CD4-positive, alpha-beta T cell treated with Interferon gamma for 1 hour (primary cell): Measurements from ENCODE around the gene ROM1.
A peak's percentile ranks its signal among the peaks of the same experiment; 100 is the strongest.
"Not testable (repeated sequence)": the region's sequence is repeated elsewhere in the genome, so short reads cannot be mapped to it uniquely, and the experiment has no call there.

Source experiments
- DNase-seq: peaks from one replicate; pipeline ENCODE4 v3.0.0-alpha.2; 2020

Gene ROM1

GRCh38 chr11:62612366-62613290, at the start of gene ROM1, which contains the start of gene EML3:
ROM1 (plus strand) TSS chr11:62613257; CDS start chr11:62613282, 25 bp downstream.
EML3 (minus strand) TSS chr11:62612775; CDS start chr11:62612457, 318 bp downstream.
- DNase-seq: peak; percentile 90

GRCh38 chr11:62565100-62565802, 47.8 kb upstream of the ROM1 start:
- no peak for DNase-seq

GRCh38 chr11:62566247-62566646, 46.8 kb upstream of the ROM1 start:
- DNase-seq: no peak

- no peak for DNase-seq
These were observed 45.9 kb upstream of the ROM1 start for GRCh38 chr11:62567018-62567633.

GRCh38 chr11:62569611-62570010, 43.4 kb upstream of the ROM1 start:
- DNase-seq: no peak

GRCh38 chr11:62570903-62571302, 42.2 kb upstream of the ROM1 start:
- not testable (repeated sequence) for DNase-seq

GRCh38 chr11:62571493-62571892, 41.6 kb upstream of the ROM1 start:
- not testable (repeated sequence) for DNase-seq

- DNase-seq: no peak
These were observed 40.6 kb upstream of the ROM1 start for GRCh38 chr11:62572431-62572830.

GRCh38 chr11:62573006-62573591, 40.0 kb upstream of the ROM1 start:
- peak; percentile 6 for DNase-seq

GRCh38 chr11:62573592-62574362, 39.3 kb upstream of the ROM1 start, which contains the start of gene EEF1G:
EEF1G (minus strand) TSS chr11:62573891; CDS start chr11:62573842, 49 bp downstream.
- peak; percentile 99 for DNase-seq

GRCh38 chr11:62574363-62575071, 38.5 kb upstream of the ROM1 start:
- no peak for DNase-seq

GRCh38 chr11:62575156-62575555, 37.9 kb upstream of the ROM1 start:
- no peak for DNase-seq

- DNase-seq: no peak
These were observed 37.2 kb upstream of the ROM1 start for GRCh38 chr11:62575837-62576236.

GRCh38 chr11:62577046-62577714, 35.9 kb upstream of the ROM1 start:
- DNase-seq: no peak

GRCh38 chr11:62578541-62578940, 34.5 kb upstream of the ROM1 start:
- no peak for DNase-seq

- no peak for DNase-seq
These were observed 33.8 kb upstream of the ROM1 start for GRCh38 chr11:62579252-62579651.

- no peak for DNase-seq
These were observed 31.9 kb upstream of the ROM1 start for GRCh38 chr11:62580959-62581715.

GRCh38 chr11:62581735-62582134, 31.3 kb upstream of the ROM1 start:
- DNase-seq: not testable (repeated sequence)

GRCh38 chr11:62585356-62585755, 27.7 kb upstream of the ROM1 start:
- not testable (repeated sequence) for DNase-seq
